Neural cell (in vitro differentiated cells): ENCODE results near the gene SF3B2.

Experiments
- CTCF ChIP-seq: fragments of 450-650 bp; IDR thresholded peaks from 2 replicates; pipeline ENCODE4 v1.5.1; 2014; ENCODE audit warnings: antibody characterized with exemption, mild to moderate bottlenecking, moderate library complexity; ENCODE audit not compliant: poor library complexity, severe bottlenecking
- EP300 ChIP-seq: fragments of 450-650 bp; conservative IDR thresholded peaks from 2 replicates; pipeline ENCODE4 v1.6.1; 2014; ENCODE audit warnings: antibody characterized with exemption, mild to moderate bottlenecking, moderate library complexity; ENCODE audit not compliant: poor library complexity, severe bottlenecking
- EZH2 ChIP-seq: fragments of 200-600, 300-800 bp; shearing (Covaris generic), sonication (generic); IDR thresholded peaks from 2 replicates; pipeline ENCODE4 v1.6.1; 2014; ENCODE audit warnings: antibody characterized with exemption, low read length, borderline replicate concordance, mild to moderate bottlenecking; ENCODE audit not compliant: insufficient read depth, poor library complexity, severe bottlenecking
- MXI1 ChIP-seq: fragments of 450-650 bp; conservative IDR thresholded peaks from 2 replicates; pipeline ENCODE4 v1.6.1; 2014; ENCODE audit warnings: antibody characterized with exemption, mild to moderate bottlenecking; ENCODE audit not compliant: poor library complexity, severe bottlenecking
- POLR2AphosphoS5 ChIP-seq: IDR thresholded peaks from 2 replicates; pipeline ENCODE4 v1.6.1; 2012
- RAD21 ChIP-seq: fragments of 450-650 bp; conservative IDR thresholded peaks from 2 replicates; pipeline ENCODE4 v1.6.1; 2014; ENCODE audit warnings: antibody characterized with exemption, mild to moderate bottlenecking, moderate library complexity
- REST ChIP-seq: IDR thresholded peaks from 2 replicates; pipeline ENCODE4 v1.6.1; 2012; ENCODE audit warnings: borderline replicate concordance
- SMC3 ChIP-seq: fragments of 450-650 bp; conservative IDR thresholded peaks from 2 replicates; pipeline ENCODE4 v1.6.1; 2014; ENCODE audit warnings: antibody characterized with exemption, mild to moderate bottlenecking, moderate library complexity; ENCODE audit not compliant: poor library complexity
- TAF1 ChIP-seq: IDR thresholded peaks from 2 replicates; pipeline ENCODE4 v1.6.1; 2012; ENCODE audit warnings: low read depth

GRCh38 chr11:66082946-66083698, 31.0 kb downstream of the SF3B2 start:
- no peak for TF ChIP-seq EP300
- TF ChIP-seq POLR2AphosphoS5 = no peak
- TF ChIP-seq TAF1 = no peak
- no peak for TF ChIP-seq CTCF
- TF ChIP-seq REST = no peak
- TF ChIP-seq EZH2 = no peak
- no peak for TF ChIP-seq MXI1
- TF ChIP-seq RAD21 = no peak
- TF ChIP-seq SMC3 = no peak
